ENCODE measurements around the gene FHOD1. TPM values are rescaled to one million over a fixed set of nuclear protein-coding genes. Genes with fewer than 3 reads are reported as not detected.
A peak's percentile ranks its signal among the peaks of the same experiment; 100 is the strongest.

The FHOD1 gene
- total and polyA plus RNA-seq, 2 of the 13 experiments (the other 11 are each of a cell fraction or from before 2014, with no cell fraction given) = 20.0 to 20.8 TPM

- ChIA-PET POLR2A (interaction anchor here (0.7 kb wide), 2 partner anchors 15 to 30 kb away, joined by 3 read pairs; no protein-coding TSS in a partner anchor), CTCF (ENCODE audit: low intra/inter-chr PET ratio, low total read pairs) (no interaction called here)
- FAIRE-seq (no peak), DNase-seq (ENCODE audit: low spot score) (peak; percentile 43), ATAC-seq (no peak)
- no peaks in the 10 kb centered on the region for H3K4me1 ChIP-seq (ENCODE audit: insufficient read depth, low read length)
- no peaks in the 10 kb centered on the region for H3K36me3 ChIP-seq (replicated peaks in 1 of 2; ENCODE audit: control insufficient read depth in 1 of 2, insufficient read depth in 2 of 2, low read length in 2 of 2)
- H2AFZ ChIP-seq (ENCODE audit: low read length) = no peak overlapping the region
- no peaks in the 10 kb centered on the region for H3K9me3 ChIP-seq (ENCODE audit: low read length)
- H3K79me2 ChIP-seq (ENCODE audit: insufficient read depth, low read length) = no peaks in the 10 kb centered on the region
- in situ Hi-C loops (cut with HindIII; ENCODE audit: extremely low pct_ligation_motif_present, low pct_unique_long_range_greater_than_20kb) (no loop called here), intact Hi-C loops (cut with micrococcal nuclease; ENCODE audit: unreplicated experiment) (no loop called here)
- H4K20me1 ChIP-seq (ENCODE audit: insufficient read depth, low read length) = no peaks in the 10 kb centered on the region; the same call in 1 of the 2 replicates
- no peak overlapping the region for H3K4me2 ChIP-seq (ENCODE audit: low read depth, low read length)
- no TSS peak for BruUV-seq (replicated peaks)
- WGBS (ENCODE audit: low lambda C conversion rate) = 21% methylated on average over 5 of the region's 5 CpGs
- no peak overlapping the region for H3K9ac ChIP-seq (ENCODE audit: insufficient read depth, low read depth, low read length)
- 0 out of 2 replicates have a peak, but pooled peaks have one; percentile 12 for TF ChIP-seq ZNF362 (CRISPR knock-in tag; IDR thresholded peaks at IDR 0.05; ENCODE audit: borderline replicate concordance)
- TF ChIP-seq THAP8 (CRISPR knock-in tag; IDR thresholded peaks at IDR 0.05; ENCODE audit: borderline replicate concordance) = no peak
- TF ChIP-seq ZNF660 (CRISPR knock-in tag; IDR thresholded peaks at IDR 0.05; ENCODE audit: borderline replicate concordance, low read depth) = no peak
- no peak for TF ChIP-seq RFX3 (CRISPR knock-in tag; IDR thresholded peaks at IDR 0.05)
- TF ChIP-seq ATAD3A (CRISPR knock-in tag; IDR thresholded peaks at IDR 0.05) = no peak
- TF ChIP-seq SP4 (CRISPR knock-in tag; IDR thresholded peaks at IDR 0.05) = no peak
- TF ChIP-seq NFIB (CRISPR knock-in tag; IDR thresholded peaks at IDR 0.05; ENCODE audit: borderline replicate concordance) = no peak
- H3K27ac ChIP-seq (ENCODE audit: extremely low read length, insufficient read depth, low read length) = no peak overlapping the region
- no peak overlapping the region for H3K4me3 ChIP-seq (replicated peaks in 1 of 3; ENCODE audit: insufficient read depth in 1 of 3, low read depth in 2 of 3, low read length in 3 of 3)
- H3K27me3 ChIP-seq (ENCODE audit: control insufficient read depth in 1 of 2, insufficient read depth in 2 of 2, low read length in 2 of 2) = peaks cover 8 to 32% of the 10 kb centered on the region in 2 experiments; a peak in 4 of 5 replicates
These were observed 20.9 kb upstream of the FHOD1 start for GRCh38 chr16:67268136-67268579.
